ENCODE measurements around the gene DVL1.

- TF ChIP-seq CTCF (IDR thresholded peaks at IDR 0.05; ENCODE audit: poor library complexity, severe bottlenecking) (no peak), EZH2 (IDR thresholded peaks at IDR 0.05; ENCODE audit: borderline replicate concordance, insufficient read depth, low read length, poor library complexity, severe bottlenecking) (no peak), POLR2AphosphoS5 (IDR thresholded peaks at IDR 0.05) (no peak)
- TF ChIP-seq, protein P1, sequence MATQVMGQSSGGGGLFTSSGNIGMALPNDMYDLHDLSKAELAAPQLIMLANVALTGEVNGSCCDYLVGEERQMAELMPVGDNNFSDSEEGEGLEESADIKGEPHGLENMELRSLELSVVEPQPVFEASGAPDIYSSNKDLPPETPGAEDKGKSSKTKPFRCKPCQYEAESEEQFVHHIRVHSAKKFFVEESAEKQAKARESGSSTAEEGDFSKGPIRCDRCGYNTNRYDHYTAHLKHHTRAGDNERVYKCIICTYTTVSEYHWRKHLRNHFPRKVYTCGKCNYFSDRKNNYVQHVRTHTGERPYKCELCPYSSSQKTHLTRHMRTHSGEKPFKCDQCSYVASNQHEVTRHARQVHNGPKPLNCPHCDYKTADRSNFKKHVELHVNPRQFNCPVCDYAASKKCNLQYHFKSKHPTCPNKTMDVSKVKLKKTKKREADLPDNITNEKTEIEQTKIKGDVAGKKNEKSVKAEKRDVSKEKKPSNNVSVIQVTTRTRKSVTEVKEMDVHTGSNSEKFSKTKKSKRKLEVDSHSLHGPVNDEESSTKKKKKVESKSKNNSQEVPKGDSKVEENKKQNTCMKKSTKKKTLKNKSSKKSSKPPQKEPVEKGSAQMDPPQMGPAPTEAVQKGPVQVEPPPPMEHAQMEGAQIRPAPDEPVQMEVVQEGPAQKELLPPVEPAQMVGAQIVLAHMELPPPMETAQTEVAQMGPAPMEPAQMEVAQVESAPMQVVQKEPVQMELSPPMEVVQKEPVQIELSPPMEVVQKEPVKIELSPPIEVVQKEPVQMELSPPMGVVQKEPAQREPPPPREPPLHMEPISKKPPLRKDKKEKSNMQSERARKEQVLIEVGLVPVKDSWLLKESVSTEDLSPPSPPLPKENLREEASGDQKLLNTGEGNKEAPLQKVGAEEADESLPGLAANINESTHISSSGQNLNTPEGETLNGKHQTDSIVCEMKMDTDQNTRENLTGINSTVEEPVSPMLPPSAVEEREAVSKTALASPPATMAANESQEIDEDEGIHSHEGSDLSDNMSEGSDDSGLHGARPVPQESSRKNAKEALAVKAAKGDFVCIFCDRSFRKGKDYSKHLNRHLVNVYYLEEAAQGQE (IDR thresholded peaks at IDR 0.05; ENCODE audit: borderline replicate concordance) = no peak
Observed at GRCh38 chr1:1318777-1319645, 30.2 kb downstream of the DVL1 start.
